Left lung (tissue), 10 donors: Measurements from ENCODE around the gene PIK3CG. TPM values are rescaled to one million over a fixed set of nuclear protein-coding genes. Genes with fewer than 3 reads are reported as not detected.
A peak's percentile ranks its signal among the peaks of the same experiment; 100 is the strongest.
"Not testable (repeated sequence)": the region's sequence is repeated elsewhere in the genome, so short reads cannot be mapped to it uniquely, and the experiment has no call there.

Source experiments
- ATAC-seq: fragments of 200-7000 bp; cut with Tn5 transposase; one replicate; pipeline ENCODE4 v1.9.1; 2020; ENCODE audit warnings: moderate library complexity
- DNase-seq, 4 donors: peaks; one replicate each; pipeline ENCODE4 v3.0.0-alpha.2; 2013 to 2020
- H3K27ac ChIP-seq, 2 donors: fragments of 200-600 bp; sonication (generic) in 1 of 2; one replicate each; pipeline versions ENCODE4 v1.5.0 to v1.8.0; 2020 to 2021
- H3K27me3 ChIP-seq, 2 donors: fragments of 200-600 bp; sonication (generic) in 1 of 2; one replicate each; pipeline versions ENCODE4 v1.5.0 to v1.8.0; 2020 to 2021
- H3K36me3 ChIP-seq, 2 donors: fragments of 200-600 bp; sonication (generic) in 1 of 2; one replicate each; pipeline versions ENCODE4 v1.5.0 to v1.8.0; 2020 to 2021
- H3K4me1 ChIP-seq, 2 donors: fragments of 200-600 bp; one replicate each; pipeline ENCODE4 v1.8.0; 2021
- H3K4me3 ChIP-seq, 2 donors: fragments of 200-600 bp; sonication (generic) in 1 of 2; one replicate each; pipeline versions ENCODE4 v1.5.0 to v1.8.0; 2020 to 2021; ENCODE audit warnings: mild to moderate bottlenecking in 1 of 2
- H3K9me3 ChIP-seq, 2 donors: fragments of 200-600 bp; sonication (generic) in 1 of 2; one replicate each; pipeline versions ENCODE4 v1.5.0 to v1.8.0; 2020 to 2021
- intact Hi-C, 2 donors: fragments of 100-400 bp; cut with DNase I; formaldehyde crosslinking; loops; one replicate each; pipeline versions ENCODE4 v1.11.2 to v1.14.2; 2022
- polyA plus RNA-seq, 6 donors: library from polyadenylated mRNA; unstranded; fragments of 120-200 nt; gene quantifications; one replicate each; pipeline ENCODE4 v1.2.1, GENCODE V29; 2013; ENCODE audit not compliant: insufficient read length in 6 of 6
- total RNA-seq, 2 donors: library from RNA; stranded (reverse); fragmentation: NEBNext Ultra II Directional; extraction: Animal tissue kit (Norgen Biotek cat#: 25700); gene quantifications; one replicate each; pipeline ENCODE4 v1.2.1, GENCODE V29; 2021
- TF ChIP-seq, protein P1 (sequence below), 2 donors: fragments of 200-600 bp; sonication (generic) in 1 of 2; IDR thresholded peaks; one replicate each; pipeline versions ENCODE4 v1.5.0 to v1.8.0; 2021; ENCODE audit warnings: antibody characterized with exemption in 2 of 2
- donor health status: DM: no; HTN: yes; CAD: no.
- donor health status: DM: no; HTN: no; CAD: no.

Gene PIK3CG
- total and polyA plus RNA-seq, 8 donors, result 2.6 to 13.2 (median 3.6) TPM

DNA sequence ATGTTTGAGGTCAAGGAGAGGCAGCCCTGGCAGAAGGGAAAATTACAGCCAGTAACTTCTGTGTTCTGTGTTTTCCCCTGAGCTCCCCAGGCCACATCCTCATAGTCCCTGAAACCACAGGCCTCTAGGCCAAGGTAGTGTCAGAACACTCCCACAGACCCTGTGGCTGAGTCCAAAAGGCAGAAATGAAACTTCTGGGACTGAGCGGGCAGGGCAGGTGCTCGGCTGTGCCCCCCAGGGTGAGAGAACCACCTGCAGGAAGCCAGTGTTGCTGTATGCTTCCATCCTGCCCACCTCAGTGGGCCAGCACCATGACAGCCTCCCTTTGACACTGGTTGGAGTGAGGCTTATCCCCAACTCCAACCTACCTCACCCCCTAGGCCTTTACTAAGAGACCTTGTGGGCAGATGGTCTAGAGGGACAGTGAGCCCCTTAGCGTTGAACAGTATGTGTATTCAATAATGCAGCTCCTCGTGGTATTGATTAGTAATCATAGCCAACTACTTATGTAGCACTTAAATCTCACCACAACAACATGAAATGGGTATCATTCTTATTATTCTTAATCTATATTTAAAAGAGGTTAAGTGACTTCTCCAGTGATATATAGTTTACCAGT, 30.3 kb downstream of the PIK3CG start:
- Histone ChIP-seq H3K4me1 (peaks cover 0 to 14% of the 10 kb centered on the region in 2 donors), H3K27me3 (no peaks in the 10 kb centered on the region), H3K9me3 (no peaks in the 10 kb centered on the region), H3K36me3 (peaks cover 0 to 8% of the 10 kb centered on the region in 2 donors), H3K4me3 (no peak overlapping the region), H3K27ac (peak overlapping the region in 1 of 2 donors; percentile 67)
- DNase-seq (peak in 1 of 4 donors; percentile 47), ATAC-seq (no peak)
- TF ChIP-seq, protein P1, sequence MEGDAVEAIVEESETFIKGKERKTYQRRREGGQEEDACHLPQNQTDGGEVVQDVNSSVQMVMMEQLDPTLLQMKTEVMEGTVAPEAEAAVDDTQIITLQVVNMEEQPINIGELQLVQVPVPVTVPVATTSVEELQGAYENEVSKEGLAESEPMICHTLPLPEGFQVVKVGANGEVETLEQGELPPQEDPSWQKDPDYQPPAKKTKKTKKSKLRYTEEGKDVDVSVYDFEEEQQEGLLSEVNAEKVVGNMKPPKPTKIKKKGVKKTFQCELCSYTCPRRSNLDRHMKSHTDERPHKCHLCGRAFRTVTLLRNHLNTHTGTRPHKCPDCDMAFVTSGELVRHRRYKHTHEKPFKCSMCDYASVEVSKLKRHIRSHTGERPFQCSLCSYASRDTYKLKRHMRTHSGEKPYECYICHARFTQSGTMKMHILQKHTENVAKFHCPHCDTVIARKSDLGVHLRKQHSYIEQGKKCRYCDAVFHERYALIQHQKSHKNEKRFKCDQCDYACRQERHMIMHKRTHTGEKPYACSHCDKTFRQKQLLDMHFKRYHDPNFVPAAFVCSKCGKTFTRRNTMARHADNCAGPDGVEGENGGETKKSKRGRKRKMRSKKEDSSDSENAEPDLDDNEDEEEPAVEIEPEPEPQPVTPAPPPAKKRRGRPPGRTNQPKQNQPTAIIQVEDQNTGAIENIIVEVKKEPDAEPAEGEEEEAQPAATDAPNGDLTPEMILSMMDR (IDR thresholded peaks at IDR 0.05), result no peak
- intact Hi-C loops, result no loop called here

DNA sequence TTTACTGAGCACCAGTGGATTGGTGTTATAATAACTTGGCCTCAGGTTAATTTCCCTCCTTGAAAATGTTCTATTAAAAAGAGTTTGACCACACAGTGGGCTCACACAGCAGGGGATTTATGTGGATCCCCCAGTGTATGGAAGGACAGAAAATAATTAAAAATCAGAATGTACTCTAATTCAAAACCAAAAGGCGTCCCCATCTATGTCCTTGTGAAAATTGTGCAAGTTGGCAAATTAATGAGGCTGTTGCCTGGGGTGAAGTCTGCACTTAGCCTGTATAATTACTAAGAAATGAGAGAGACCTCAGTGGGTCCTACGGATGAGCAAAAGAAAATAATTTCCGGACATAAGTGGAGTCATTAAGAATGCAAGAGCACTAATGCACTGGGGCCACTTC, 31.1 kb downstream of the PIK3CG start:
- no peak for DNase-seq
- no peak for ATAC-seq
- H3K4me3 ChIP-seq, result no peak overlapping the region
- TF ChIP-seq, protein P1 (IDR thresholded peaks at IDR 0.05), result no peak
- H3K27ac ChIP-seq, result no peak overlapping the region
- no peaks in the 10 kb centered on the region for H3K9me3 ChIP-seq
- H3K4me1 ChIP-seq, result peaks cover 0 to 14% of the 10 kb centered on the region in 2 donors
- no peaks in the 10 kb centered on the region for H3K36me3 ChIP-seq
- no peaks in the 10 kb centered on the region for H3K27me3 ChIP-seq
- intact Hi-C loops, result no loop called here

DNA sequence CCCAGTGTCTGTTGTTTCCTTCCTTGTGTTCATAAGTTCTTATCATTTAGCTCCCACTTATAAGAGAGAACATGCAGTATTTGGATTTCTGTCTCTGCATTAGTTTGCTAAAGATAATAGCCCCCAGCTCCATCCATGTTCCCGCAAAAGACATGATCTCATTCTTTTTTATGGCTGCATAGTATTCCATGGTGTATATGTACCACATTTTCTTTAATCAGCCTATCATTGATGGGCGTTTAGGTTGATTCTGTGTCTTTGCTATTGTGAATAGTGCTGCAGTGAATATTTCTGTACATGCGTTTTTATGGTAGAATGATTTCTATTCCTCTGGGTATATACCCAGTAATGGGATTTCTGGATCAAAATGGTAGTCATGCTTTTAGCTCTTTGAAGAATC, 32.5 kb downstream of the PIK3CG start:
- H3K4me3 ChIP-seq, H3K27me3 ChIP-seq, H3K36me3 ChIP-seq, H3K27ac ChIP-seq, ATAC-seq, H3K9me3 ChIP-seq, DNase-seq, intact Hi-C loops: not testable (repeated sequence)
- H3K4me1 ChIP-seq, result peaks cover 0 to 20% of the 10 kb centered on the region in 2 donors

DNA sequence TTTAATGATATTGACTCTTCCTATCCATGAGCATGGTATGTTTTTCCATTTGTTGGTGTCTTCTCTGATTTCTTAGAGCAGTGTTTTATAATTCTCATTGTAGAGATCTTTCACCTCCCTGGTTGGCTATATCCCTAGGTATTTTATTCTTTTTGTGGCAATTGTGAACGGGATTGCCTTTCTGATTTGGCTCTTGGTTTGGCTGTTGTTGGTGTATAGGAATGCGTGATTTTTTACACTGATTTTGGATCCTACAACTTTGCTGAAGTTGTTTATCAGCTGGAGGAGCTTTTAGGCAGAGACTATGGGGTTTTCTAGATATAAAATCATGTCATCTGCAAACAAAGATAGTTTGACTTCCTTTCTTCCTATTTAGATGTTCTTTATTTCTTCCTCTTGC, 33.9 kb downstream of the PIK3CG start:
- H3K36me3 ChIP-seq, H3K27ac ChIP-seq, intact Hi-C loops, H3K9me3 ChIP-seq, H3K4me3 ChIP-seq, H3K27me3 ChIP-seq, DNase-seq, ATAC-seq: not testable (repeated sequence)
- H3K4me1 ChIP-seq, result peaks cover 0 to 20% of the 10 kb centered on the region in 2 donors

DNA sequence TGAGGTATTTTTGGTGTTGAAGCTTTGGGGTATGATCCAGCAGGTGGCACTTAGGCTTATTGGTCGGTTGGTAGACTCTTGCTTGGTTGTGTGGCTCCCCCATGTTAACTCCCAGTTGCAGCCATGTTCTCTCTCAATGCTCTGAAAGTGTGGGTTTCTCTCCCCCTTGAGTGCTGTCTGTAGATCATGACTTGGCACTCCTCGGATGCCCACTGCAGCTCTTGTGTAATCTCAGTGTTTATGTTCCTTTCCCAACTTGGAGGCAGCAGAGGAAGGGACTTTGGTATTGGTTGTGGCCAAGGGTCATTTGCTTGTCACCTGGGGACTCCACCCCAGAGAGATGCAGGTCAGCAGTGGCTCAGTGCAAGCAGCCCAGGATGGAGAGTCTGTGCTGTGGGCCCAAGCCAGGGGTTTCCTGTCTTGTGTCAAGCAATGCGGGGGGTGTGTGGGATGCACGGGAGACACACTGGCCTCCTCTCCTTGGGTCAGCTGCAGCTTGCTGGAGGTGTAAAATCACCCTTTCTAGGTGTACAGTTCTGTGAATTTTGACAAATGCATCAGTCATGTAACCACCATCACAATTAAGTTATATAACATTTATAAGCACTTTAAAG, 36.9 kb downstream of the PIK3CG start:
- DNase-seq (peak in 1 of 4 donors; percentile 48), ATAC-seq (no peak)
- Histone ChIP-seq H3K4me1 (peaks cover 0 to 6% of the 10 kb centered on the region in 2 donors), H3K4me3 (no peak overlapping the region), H3K27ac (no peak overlapping the region), H3K27me3 (no peaks in the 10 kb centered on the region), H3K9me3 (no peaks in the 10 kb centered on the region), H3K36me3 (peaks cover 0 to 9% of the 10 kb centered on the region in 2 donors)
- TF ChIP-seq, protein P1 (IDR thresholded peaks at IDR 0.05), result no peak
- intact Hi-C loops, result no loop called here

DNA sequence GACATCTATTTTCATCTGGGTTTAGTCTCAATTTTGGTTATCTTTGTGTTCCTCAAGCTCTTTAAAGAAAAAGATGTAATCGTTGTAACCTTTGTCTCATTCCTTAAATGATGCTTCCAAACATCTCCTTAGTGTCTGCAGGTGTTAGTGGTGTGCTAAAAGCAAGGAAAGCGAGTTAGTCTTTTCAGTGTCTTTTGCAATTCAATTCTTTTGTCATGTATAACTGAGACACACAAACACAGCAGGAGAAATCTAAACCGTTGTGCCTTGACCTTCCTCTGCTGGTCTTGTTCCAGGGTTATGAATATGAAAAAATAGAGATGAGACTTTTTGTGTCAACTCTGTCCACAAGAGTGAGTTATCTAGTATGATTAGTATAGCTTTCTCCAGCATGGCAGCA, 40.7 kb downstream of the PIK3CG start:
- H3K27ac ChIP-seq, result no peak overlapping the region
- intact Hi-C loops, result no loop called here
- DNase-seq (no peak), ATAC-seq (no peak)
- no peaks in the 10 kb centered on the region for H3K9me3 ChIP-seq
- peaks cover 0 to 6% of the 10 kb centered on the region in 2 donors for H3K4me1 ChIP-seq
- TF ChIP-seq, protein P1 (IDR thresholded peaks at IDR 0.05), result no peak
- no peaks in the 10 kb centered on the region for H3K27me3 ChIP-seq
- peaks cover 0 to 9% of the 10 kb centered on the region in 2 donors for H3K36me3 ChIP-seq
- H3K4me3 ChIP-seq, result no peak overlapping the region
